Esophagus squamous epithelium (tissue), 4 donors: Measurements from ENCODE around the gene EHHADH.

Source experiments
- POLR2A ChIP-seq, 4 donors: fragments of 450-650 bp; IDR thresholded peaks; one replicate each; pipeline ENCODE4 v1.6.1; 2017; ENCODE audit warnings: antibody characterized with exemption in 4 of 4, mild to moderate bottlenecking in 4 of 4, moderate library complexity in 3 of 4
- TF ChIP-seq, protein P1 (sequence below), 6 experiments: fragments of 450-650 bp in 4 of 6; fragments of 200-600 bp in 2 of 6; sonication (generic) in 2 of 6; IDR thresholded peaks; one replicate each; pipeline ENCODE4 v1.5.1; 2016 to 2019; ENCODE audit warnings: antibody characterized with exemption in 6 of 6, mild to moderate bottlenecking in 4 of 6, moderate library complexity in 4 of 6

DNA sequence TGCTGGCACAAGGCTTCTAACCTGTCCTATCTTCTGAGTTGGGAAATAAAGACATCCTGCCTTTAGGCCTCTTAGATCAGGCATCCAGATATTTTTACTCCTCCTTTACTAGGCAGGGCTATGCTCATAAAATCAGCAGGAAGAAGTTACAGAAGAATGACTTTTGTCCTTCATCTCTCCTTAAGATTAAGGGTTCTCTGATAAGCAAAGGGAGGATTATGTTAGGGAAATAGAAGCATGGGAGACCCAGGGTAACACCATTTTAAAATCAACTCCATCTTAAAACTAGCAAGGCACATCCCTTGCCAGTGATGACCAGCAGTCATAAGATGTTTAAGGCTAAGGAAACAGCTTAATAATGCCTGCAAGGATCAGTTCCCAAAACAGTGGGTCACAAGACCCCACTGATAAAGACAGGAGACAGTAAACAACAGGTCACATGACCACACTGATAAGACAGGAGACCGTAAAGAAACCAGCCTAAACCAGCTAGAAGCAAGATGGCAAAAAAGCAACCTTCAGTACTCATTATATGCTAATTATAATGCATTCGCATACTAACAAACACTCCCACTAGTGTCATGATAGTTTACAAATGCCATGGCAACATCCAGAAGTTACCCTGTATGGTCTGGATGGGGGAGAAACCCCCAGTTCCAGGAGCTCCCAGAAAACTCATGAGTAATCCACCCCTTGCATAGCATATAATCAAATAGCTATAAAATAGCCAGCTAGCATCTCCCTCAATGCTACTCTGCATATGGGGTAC lies 14.5 kb upstream of the EHHADH start:
- TF ChIP-seq, protein P1, sequence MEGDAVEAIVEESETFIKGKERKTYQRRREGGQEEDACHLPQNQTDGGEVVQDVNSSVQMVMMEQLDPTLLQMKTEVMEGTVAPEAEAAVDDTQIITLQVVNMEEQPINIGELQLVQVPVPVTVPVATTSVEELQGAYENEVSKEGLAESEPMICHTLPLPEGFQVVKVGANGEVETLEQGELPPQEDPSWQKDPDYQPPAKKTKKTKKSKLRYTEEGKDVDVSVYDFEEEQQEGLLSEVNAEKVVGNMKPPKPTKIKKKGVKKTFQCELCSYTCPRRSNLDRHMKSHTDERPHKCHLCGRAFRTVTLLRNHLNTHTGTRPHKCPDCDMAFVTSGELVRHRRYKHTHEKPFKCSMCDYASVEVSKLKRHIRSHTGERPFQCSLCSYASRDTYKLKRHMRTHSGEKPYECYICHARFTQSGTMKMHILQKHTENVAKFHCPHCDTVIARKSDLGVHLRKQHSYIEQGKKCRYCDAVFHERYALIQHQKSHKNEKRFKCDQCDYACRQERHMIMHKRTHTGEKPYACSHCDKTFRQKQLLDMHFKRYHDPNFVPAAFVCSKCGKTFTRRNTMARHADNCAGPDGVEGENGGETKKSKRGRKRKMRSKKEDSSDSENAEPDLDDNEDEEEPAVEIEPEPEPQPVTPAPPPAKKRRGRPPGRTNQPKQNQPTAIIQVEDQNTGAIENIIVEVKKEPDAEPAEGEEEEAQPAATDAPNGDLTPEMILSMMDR (IDR thresholded peaks at IDR 0.05), result no peak
- TF ChIP-seq POLR2A (IDR thresholded peaks at IDR 0.05), result no peak
